ENCODE measurements around the gene CTSE.

DNA sequence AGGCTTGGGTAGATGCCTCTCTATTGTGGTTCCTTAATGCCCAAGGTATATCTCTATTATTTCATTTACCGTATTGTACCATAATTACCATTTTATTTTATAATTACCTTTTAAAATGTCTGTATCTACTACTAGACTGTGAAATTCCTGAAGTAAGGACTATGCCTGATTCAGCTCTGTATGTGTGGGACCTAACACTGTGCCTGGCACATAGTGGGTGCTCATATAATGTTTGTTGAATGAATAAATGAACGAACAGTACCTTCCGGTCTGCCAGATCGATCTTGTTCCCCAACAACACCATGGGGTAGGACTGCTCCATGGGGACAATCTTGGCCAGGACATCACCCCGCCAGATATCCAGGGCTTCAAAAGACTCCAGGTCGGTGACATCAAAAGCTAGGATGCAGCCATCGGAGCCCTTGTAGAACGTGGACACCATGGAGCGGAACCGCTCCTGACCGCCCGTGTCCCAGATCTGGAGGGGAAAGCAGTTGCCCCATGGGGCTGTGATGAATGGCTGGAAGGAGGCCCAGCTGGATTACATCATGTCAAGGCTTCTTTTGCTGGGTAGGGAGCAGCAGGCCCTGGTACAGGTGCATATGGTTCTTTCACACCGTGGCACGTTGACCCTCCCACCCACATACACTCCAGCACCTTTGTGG, 31.3 kb downstream of the CTSE start:
- TF ChIP-seq POLR2A (IDR thresholded peaks at IDR 0.05): no peak
- TF ChIP-seq, protein P1, sequence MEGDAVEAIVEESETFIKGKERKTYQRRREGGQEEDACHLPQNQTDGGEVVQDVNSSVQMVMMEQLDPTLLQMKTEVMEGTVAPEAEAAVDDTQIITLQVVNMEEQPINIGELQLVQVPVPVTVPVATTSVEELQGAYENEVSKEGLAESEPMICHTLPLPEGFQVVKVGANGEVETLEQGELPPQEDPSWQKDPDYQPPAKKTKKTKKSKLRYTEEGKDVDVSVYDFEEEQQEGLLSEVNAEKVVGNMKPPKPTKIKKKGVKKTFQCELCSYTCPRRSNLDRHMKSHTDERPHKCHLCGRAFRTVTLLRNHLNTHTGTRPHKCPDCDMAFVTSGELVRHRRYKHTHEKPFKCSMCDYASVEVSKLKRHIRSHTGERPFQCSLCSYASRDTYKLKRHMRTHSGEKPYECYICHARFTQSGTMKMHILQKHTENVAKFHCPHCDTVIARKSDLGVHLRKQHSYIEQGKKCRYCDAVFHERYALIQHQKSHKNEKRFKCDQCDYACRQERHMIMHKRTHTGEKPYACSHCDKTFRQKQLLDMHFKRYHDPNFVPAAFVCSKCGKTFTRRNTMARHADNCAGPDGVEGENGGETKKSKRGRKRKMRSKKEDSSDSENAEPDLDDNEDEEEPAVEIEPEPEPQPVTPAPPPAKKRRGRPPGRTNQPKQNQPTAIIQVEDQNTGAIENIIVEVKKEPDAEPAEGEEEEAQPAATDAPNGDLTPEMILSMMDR (IDR thresholded peaks at IDR 0.05): no peak
